GM23338 (cell line): ENCODE measurements around the gene DAAM2. TPM values are rescaled to one million over a fixed set of nuclear protein-coding genes. Genes with fewer than 3 reads are reported as not detected.
A peak's percentile ranks its signal among the peaks of the same experiment; 100 is the strongest.

Source experiments
- ATAC-seq: fragments of 200-7000 bp; cut with Tn5 transposase; 3 replicates; pipeline ENCODE4 v1.9.1; 2020
- DNase-seq: peaks from one replicate; pipeline ENCODE4 v3.0.0-alpha.2; 2015; ENCODE audit warnings: low spot score
- H2AFZ ChIP-seq: fragments of 200-600 bp; sonication (generic); 2 replicates; pipeline ENCODE4 v1.8.0; 2016; ENCODE audit warnings: antibody characterized with exemption, mild to moderate bottlenecking, moderate library complexity
- H3F3A ChIP-seq: fragments of 200-600 bp; sonication (generic); replicated peaks from 2 replicates; pipeline ENCODE4 v1.8.0; 2017; ENCODE audit warnings: antibody characterized with exemption, mixed run types, low read depth
- H3K27ac ChIP-seq: fragments of 200-600 bp; sonication (generic); 2 replicates; pipeline ENCODE4 v1.6.1; 2016; ENCODE audit warnings: low read depth
- H3K27me3 ChIP-seq: fragments of 200-600 bp; sonication (generic); 2 replicates; pipeline ENCODE4 v1.8.0; 2016; ENCODE audit warnings: mild to moderate bottlenecking, mixed run types, moderate library complexity; ENCODE audit not compliant: insufficient read depth
- H3K36me3 ChIP-seq: fragments of 200-600 bp; sonication (generic); 2 replicates; pipeline ENCODE4 v1.8.0; 2016; ENCODE audit warnings: mild to moderate bottlenecking; ENCODE audit not compliant: insufficient read depth
- H3K4me1 ChIP-seq: fragments of 200-600 bp; sonication (generic); 2 replicates; pipeline ENCODE4 v1.8.0; 2016; ENCODE audit warnings: mild to moderate bottlenecking, moderate library complexity; ENCODE audit not compliant: insufficient read depth
- H3K4me2 ChIP-seq: fragments of 200-600 bp; sonication (generic); 2 replicates; pipeline ENCODE4 v1.7.1; 2017; ENCODE audit warnings: mixed run types
- H3K4me3 ChIP-seq: fragments of 200-600 bp; sonication (generic); 2 replicates; pipeline ENCODE4 v1.6.1; 2016; ENCODE audit warnings: mixed run types
- H3K79me2 ChIP-seq: fragments of 200-600 bp; sonication (generic); replicated peaks from 2 replicates; pipeline ENCODE4 v1.8.0; 2017; ENCODE audit warnings: mild to moderate bottlenecking; ENCODE audit not compliant: insufficient read depth
- H3K9me2 ChIP-seq: fragments of 200-600 bp; sonication (generic); 2 replicates; pipeline ENCODE4 v1.8.0; 2017; ENCODE audit not compliant: insufficient read depth
- H4K20me1 ChIP-seq: fragments of 200-600 bp; sonication (generic); replicated peaks from 2 replicates; pipeline ENCODE4 v1.8.0; 2017; ENCODE audit warnings: mild to moderate bottlenecking; ENCODE audit not compliant: insufficient read depth
- H3K27ac Mint-ChIP-seq: 2 replicates; pipeline ENCODE4 v1.8.0; 2020; ENCODE audit warnings: inconsistent platforms, mild to moderate bottlenecking, moderate library complexity, mixed read lengths
- H3K27me3 Mint-ChIP-seq: 3 replicates; pipeline ENCODE4 v1.8.0; 2022; ENCODE audit warnings: low read depth, mild to moderate bottlenecking, moderate library complexity, mixed read lengths, inconsistent platforms; ENCODE audit not compliant: insufficient read depth, poor library complexity
- H3K36me3 Mint-ChIP-seq: 3 replicates; pipeline ENCODE4 v1.8.0; 2021; ENCODE audit warnings: low read depth, mild to moderate bottlenecking, inconsistent platforms, moderate library complexity, mixed read lengths
- H3K4me1 Mint-ChIP-seq: 3 replicates; pipeline ENCODE4 v1.8.0; 2020; ENCODE audit warnings: mild to moderate bottlenecking, inconsistent platforms, mixed read lengths
- H3K4me3 Mint-ChIP-seq: 3 replicates; pipeline ENCODE4 v1.8.0; 2021; ENCODE audit warnings: moderate library complexity, mild to moderate bottlenecking, inconsistent platforms, mixed read lengths
- H3K9me3 Mint-ChIP-seq: 3 replicates; pipeline ENCODE4 v1.8.0; 2020; ENCODE audit warnings: moderate library complexity, mild to moderate bottlenecking, inconsistent platforms, mixed read lengths
- EZH2 ChIP-seq: fragments of 200-600 bp; sonication (generic); IDR thresholded peaks from one replicate; pipeline ENCODE4 v1.8.0; 2017; ENCODE audit warnings: antibody characterized with exemption, mild to moderate bottlenecking, low read depth; ENCODE audit not compliant: unreplicated experiment
- EZH2phosphoT487 ChIP-seq: fragments of 200-600 bp; sonication (generic); IDR thresholded peaks from one replicate; pipeline ENCODE4 v1.8.1; 2018; ENCODE audit warnings: antibody characterized with exemption; ENCODE audit not compliant: unreplicated experiment
- NANOG ChIP-seq: IDR thresholded peaks from 2 replicates; pipeline ENCODE4 v1.6.1; 2016; ENCODE audit warnings: antibody characterized with exemption, borderline replicate concordance
- POLR2AphosphoS5 ChIP-seq: IDR thresholded peaks from 2 replicates; pipeline ENCODE4 v1.6.1; 2016; ENCODE audit warnings: antibody characterized with exemption, low read depth
- STAT1 ChIP-seq: IDR thresholded peaks from one replicate; pipeline ENCODE4 v1.6.1; 2016; ENCODE audit warnings: antibody characterized with exemption; ENCODE audit not compliant: unreplicated experiment
- ZNF114 ChIP-seq: fragments of 250-450 bp; sonication (Bioruptor Pico); IDR thresholded peaks from 2 replicates; pipeline ENCODE4 v1.5.0; 2020; ENCODE audit warnings: mild to moderate bottlenecking, moderate library complexity
- ZNF331 ChIP-seq: fragments of 250-450 bp; sonication (Bioruptor Pico); IDR thresholded peaks from 2 replicates; pipeline ENCODE4 v1.5.0; 2020; ENCODE audit warnings: low read depth, mild to moderate bottlenecking, moderate library complexity
- polyA plus RNA-seq: library from polyadenylated mRNA; unstranded; fragments of >200 nt; fragmentation: Nextera tagmentation; extraction: Ambion mirVana; gene quantifications from 2 replicates; pipeline ENCODE4 v1.2.1, GENCODE V29; 2016
- total RNA-seq: library from RNA; depleted of rRNA; stranded (reverse); fragments of >200 nt; shearing (Covaris generic); gene quantifications from 2 replicates; pipeline ENCODE4 v1.2.3, GENCODE V29; 2014
- TF ChIP-seq, protein P1 (sequence below), 2 experiments: fragments of 200-600 bp in 1 of 2; sonication (generic) in 1 of 2; conservative IDR thresholded peaks; 2 replicates each; pipeline versions ENCODE4 v1.5.1 to v1.6.1; 2016 to 2017; ENCODE audit warnings: antibody characterized with exemption in 2 of 2, low read depth in 2 of 2, mild to moderate bottlenecking in 2 of 2, moderate library complexity in 1 of 2
- TF ChIP-seq, protein P2 (sequence below): IDR thresholded peaks from 2 replicates; pipeline ENCODE4 v1.6.1; 2016; ENCODE audit warnings: antibody characterized with exemption
- TF ChIP-seq, protein P3 (sequence below): IDR thresholded peaks from one replicate; pipeline ENCODE4 v1.6.1; 2018; ENCODE audit warnings: antibody characterized with exemption; ENCODE audit not compliant: unreplicated experiment
- TF ChIP-seq, protein P4 (sequence below): fragments of 250-450 bp; sonication (Bioruptor Pico); IDR thresholded peaks from 2 replicates; pipeline ENCODE4 v1.5.0; 2020; ENCODE audit warnings: mild to moderate bottlenecking, moderate library complexity

Gene DAAM2
- total and polyA plus RNA-seq, 2 experiments from 2014 or later, result 1.4 to 4.9 TPM

DNA sequence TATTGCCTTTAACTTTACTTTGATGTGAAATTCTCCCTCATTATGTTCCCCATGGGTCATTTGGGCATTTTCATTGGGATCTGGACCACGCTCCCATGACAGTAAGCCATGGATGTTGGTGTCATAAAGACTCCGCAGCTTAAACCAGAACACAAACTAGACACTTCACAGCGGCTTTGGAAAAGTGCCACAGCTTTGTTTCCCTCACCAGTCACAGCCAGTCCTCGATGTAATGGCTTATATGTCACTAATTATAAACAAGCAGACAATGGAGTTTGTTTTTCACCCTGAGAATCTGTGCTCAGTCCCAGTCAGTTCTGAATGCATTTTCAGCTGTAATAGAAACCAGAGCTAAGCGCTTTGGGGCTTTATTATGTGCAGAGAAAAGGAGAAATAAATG, 23.2 kb upstream of the DAAM2 start (continued):
- TF ChIP-seq, protein P1, sequence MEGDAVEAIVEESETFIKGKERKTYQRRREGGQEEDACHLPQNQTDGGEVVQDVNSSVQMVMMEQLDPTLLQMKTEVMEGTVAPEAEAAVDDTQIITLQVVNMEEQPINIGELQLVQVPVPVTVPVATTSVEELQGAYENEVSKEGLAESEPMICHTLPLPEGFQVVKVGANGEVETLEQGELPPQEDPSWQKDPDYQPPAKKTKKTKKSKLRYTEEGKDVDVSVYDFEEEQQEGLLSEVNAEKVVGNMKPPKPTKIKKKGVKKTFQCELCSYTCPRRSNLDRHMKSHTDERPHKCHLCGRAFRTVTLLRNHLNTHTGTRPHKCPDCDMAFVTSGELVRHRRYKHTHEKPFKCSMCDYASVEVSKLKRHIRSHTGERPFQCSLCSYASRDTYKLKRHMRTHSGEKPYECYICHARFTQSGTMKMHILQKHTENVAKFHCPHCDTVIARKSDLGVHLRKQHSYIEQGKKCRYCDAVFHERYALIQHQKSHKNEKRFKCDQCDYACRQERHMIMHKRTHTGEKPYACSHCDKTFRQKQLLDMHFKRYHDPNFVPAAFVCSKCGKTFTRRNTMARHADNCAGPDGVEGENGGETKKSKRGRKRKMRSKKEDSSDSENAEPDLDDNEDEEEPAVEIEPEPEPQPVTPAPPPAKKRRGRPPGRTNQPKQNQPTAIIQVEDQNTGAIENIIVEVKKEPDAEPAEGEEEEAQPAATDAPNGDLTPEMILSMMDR (conservative IDR thresholded peaks at IDR 0.05; ENCODE audit: low read depth in 2 of 2), result no peak
- TF ChIP-seq ZNF331 (CRISPR knock-in tag) (no peak), ZNF114 (CRISPR knock-in tag) (no peak), POLR2AphosphoS5 (no peak), NANOG (no peak), STAT1 (no peak), EZH2phosphoT487 (no peak)
- TF ChIP-seq, protein P2, sequence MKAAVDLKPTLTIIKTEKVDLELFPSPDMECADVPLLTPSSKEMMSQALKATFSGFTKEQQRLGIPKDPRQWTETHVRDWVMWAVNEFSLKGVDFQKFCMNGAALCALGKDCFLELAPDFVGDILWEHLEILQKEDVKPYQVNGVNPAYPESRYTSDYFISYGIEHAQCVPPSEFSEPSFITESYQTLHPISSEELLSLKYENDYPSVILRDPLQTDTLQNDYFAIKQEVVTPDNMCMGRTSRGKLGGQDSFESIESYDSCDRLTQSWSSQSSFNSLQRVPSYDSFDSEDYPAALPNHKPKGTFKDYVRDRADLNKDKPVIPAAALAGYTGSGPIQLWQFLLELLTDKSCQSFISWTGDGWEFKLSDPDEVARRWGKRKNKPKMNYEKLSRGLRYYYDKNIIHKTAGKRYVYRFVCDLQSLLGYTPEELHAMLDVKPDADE, result no peak
- TF ChIP-seq, protein P3, sequence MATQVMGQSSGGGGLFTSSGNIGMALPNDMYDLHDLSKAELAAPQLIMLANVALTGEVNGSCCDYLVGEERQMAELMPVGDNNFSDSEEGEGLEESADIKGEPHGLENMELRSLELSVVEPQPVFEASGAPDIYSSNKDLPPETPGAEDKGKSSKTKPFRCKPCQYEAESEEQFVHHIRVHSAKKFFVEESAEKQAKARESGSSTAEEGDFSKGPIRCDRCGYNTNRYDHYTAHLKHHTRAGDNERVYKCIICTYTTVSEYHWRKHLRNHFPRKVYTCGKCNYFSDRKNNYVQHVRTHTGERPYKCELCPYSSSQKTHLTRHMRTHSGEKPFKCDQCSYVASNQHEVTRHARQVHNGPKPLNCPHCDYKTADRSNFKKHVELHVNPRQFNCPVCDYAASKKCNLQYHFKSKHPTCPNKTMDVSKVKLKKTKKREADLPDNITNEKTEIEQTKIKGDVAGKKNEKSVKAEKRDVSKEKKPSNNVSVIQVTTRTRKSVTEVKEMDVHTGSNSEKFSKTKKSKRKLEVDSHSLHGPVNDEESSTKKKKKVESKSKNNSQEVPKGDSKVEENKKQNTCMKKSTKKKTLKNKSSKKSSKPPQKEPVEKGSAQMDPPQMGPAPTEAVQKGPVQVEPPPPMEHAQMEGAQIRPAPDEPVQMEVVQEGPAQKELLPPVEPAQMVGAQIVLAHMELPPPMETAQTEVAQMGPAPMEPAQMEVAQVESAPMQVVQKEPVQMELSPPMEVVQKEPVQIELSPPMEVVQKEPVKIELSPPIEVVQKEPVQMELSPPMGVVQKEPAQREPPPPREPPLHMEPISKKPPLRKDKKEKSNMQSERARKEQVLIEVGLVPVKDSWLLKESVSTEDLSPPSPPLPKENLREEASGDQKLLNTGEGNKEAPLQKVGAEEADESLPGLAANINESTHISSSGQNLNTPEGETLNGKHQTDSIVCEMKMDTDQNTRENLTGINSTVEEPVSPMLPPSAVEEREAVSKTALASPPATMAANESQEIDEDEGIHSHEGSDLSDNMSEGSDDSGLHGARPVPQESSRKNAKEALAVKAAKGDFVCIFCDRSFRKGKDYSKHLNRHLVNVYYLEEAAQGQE, result no peak

DNA sequence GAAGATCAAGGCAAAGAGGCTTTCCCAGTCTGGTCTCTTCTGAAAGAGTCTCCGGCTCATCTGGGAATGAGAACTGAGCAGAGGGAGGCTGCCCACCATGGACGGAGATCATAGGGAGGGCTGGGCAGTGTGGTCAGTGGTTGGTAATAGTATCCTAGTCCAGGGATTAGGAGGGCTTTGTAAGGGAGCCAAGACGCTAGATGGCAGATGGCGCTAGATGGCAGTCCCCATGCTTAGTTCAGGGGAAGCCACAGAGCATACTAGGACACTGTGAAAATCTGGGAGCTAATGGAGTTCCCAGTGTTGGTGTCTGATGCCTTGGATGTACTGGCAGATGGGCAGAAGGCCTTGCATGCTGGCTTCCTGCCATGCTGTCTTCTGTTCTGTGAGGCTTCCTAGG, 21.7 kb upstream of the DAAM2 start:
- no peaks in the 10 kb centered on the region for H3K27me3 ChIP-seq
- no peaks in the 10 kb centered on the region for H3K4me1 ChIP-seq
- H4K20me1 ChIP-seq, result no peaks in the 10 kb centered on the region
- H3K4me2 ChIP-seq, result no peak overlapping the region
- Mint-ChIP-seq H3K27me3 (peaks cover 8% of the 10 kb centered on the region), H3K4me1 (no peaks in the 10 kb centered on the region), H3K36me3 (no peaks in the 10 kb centered on the region), H3K9me3 (no peaks in the 10 kb centered on the region), H3K27ac (no peak overlapping the region), H3K4me3 (no peak overlapping the region)
- 0 out of 2 replicates have a peak overlapping the region, but pooled peaks have one; percentile 14 for H2AFZ ChIP-seq
- H3K9me2 ChIP-seq, result peaks cover 14% of the 10 kb centered on the region; the same call in 1 of the 2 replicates
- ATAC-seq (no peak), DNase-seq (no peak)
- H3K79me2 ChIP-seq, result no peaks in the 10 kb centered on the region
- no peak overlapping the region for H3K27ac ChIP-seq
- no peak overlapping the region for H3K4me3 ChIP-seq
- no peaks in the 10 kb centered on the region for H3K36me3 ChIP-seq
- H3F3A ChIP-seq, result no peaks in the 10 kb centered on the region
- TF ChIP-seq, protein P4, sequence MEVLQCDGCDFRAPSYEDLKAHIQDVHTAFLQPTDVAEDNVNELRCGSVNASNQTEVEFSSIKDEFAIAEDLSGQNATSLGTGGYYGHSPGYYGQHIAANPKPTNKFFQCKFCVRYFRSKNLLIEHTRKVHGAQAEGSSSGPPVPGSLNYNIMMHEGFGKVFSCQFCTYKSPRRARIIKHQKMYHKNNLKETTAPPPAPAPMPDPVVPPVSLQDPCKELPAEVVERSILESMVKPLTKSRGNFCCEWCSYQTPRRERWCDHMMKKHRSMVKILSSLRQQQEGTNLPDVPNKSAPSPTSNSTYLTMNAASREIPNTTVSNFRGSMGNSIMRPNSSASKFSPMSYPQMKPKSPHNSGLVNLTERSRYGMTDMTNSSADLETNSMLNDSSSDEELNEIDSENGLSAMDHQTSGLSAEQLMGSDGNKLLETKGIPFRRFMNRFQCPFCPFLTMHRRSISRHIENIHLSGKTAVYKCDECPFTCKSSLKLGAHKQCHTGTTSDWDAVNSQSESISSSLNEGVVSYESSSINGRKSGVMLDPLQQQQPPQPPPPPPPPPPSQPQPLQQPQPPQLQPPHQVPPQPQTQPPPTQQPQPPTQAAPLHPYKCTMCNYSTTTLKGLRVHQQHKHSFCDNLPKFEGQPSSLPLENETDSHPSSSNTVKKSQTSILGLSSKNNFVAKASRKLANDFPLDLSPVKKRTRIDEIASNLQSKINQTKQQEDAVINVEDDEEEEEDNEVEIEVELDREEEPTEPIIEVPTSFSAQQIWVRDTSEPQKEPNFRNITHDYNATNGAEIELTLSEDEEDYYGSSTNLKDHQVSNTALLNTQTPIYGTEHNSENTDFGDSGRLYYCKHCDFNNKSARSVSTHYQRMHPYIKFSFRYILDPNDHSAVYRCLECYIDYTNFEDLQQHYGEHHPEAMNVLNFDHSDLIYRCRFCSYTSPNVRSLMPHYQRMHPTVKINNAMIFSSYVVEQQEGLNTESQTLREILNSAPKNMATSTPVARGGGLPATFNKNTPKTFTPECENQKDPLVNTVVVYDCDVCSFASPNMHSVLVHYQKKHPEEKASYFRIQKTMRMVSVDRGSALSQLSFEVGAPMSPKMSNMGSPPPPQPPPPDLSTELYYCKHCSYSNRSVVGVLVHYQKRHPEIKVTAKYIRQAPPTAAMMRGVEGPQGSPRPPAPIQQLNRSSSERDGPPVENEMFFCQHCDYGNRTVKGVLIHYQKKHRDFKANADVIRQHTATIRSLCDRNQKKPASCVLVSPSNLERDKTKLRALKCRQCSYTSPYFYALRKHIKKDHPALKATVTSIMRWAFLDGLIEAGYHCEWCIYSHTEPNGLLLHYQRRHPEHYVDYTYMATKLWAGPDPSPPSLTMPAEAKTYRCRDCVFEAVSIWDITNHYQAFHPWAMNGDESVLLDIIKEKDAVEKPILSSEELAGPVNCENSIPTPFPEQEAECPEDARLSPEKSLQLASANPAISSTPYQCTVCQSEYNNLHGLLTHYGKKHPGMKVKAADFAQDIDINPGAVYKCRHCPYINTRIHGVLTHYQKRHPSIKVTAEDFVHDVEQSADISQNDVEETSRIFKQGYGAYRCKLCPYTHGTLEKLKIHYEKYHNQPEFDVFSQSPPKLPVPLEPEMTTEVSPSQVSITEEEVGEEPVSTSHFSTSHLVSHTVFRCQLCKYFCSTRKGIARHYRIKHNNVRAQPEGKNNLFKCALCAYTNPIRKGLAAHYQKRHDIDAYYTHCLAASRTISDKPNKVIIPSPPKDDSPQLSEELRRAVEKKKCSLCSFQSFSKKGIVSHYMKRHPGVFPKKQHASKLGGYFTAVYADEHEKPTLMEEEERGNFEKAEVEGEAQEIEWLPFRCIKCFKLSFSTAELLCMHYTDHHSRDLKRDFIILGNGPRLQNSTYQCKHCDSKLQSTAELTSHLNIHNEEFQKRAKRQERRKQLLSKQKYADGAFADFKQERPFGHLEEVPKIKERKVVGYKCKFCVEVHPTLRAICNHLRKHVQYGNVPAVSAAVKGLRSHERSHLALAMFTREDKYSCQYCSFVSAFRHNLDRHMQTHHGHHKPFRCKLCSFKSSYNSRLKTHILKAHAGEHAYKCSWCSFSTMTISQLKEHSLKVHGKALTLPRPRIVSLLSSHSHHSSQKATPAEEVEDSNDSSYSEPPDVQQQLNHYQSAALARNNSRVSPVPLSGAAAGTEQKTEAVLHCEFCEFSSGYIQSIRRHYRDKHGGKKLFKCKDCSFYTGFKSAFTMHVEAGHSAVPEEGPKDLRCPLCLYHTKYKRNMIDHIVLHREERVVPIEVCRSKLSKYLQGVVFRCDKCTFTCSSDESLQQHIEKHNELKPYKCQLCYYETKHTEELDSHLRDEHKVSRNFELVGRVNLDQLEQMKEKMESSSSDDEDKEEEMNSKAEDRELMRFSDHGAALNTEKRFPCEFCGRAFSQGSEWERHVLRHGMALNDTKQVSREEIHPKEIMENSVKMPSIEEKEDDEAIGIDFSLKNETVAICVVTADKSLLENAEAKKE (CRISPR knock-in tag), result no peak
- no peak for TF ChIP-seq ZNF114 (CRISPR knock-in tag)
- no peak for TF ChIP-seq EZH2
